Urinary bladder (tissue), 4 donors: ENCODE data around the gene CYBA. TPM values are rescaled to one million over a fixed set of nuclear protein-coding genes. Genes with fewer than 3 reads are reported as not detected.

Experiments
- DNase-seq: peaks from one replicate; pipeline ENCODE4 v3.0.0-alpha.2; 2015; ENCODE audit errors: extremely low spot score
- H3K27ac ChIP-seq: one replicate; pipeline ENCODE4 v1.5.1; 2013; ENCODE audit warnings: low read depth, mild to moderate bottlenecking, moderate library complexity
- H3K36me3 ChIP-seq: one replicate; pipeline ENCODE4 v1.6.1; 2013; ENCODE audit warnings: mild to moderate bottlenecking, moderate library complexity; ENCODE audit not compliant: insufficient read depth
- H3K4me1 ChIP-seq: one replicate; pipeline ENCODE4 v1.6.1; 2013; ENCODE audit warnings: mild to moderate bottlenecking, moderate library complexity; ENCODE audit not compliant: insufficient read depth
- H3K4me3 ChIP-seq: one replicate; pipeline ENCODE4 v1.5.1; 2013; ENCODE audit warnings: low read depth, low read length
- WGBS: extraction: QIAGEN DNeasy Blood & Tissue Kit; methylation state at CpG from one replicate; pipeline ENCODE4 v1.1.7; 2013; 5-methylcytosine and 5-hydroxymethylcytosine counted together
- polyA plus RNA-seq: library from polyadenylated mRNA; stranded (reverse); fragments of 200-250 nt; gene quantifications from one replicate; pipeline ENCODE4 v1.2.3, GENCODE V29; 2013
- total RNA-seq: library from RNA; depleted of rRNA; stranded (reverse); fragments of >200 nt; gene quantifications from one replicate; pipeline ENCODE4 v1.2.3, GENCODE V29; 2014
- donor health status: healthy with polysubstance abuse.
- donor health status: healthy.

The CYBA gene
- total and polyA plus RNA-seq, 2 donors = 90.4 to 145 TPM

GRCh38 chr16:88662843-88663606, 12.2 kb upstream of the CYBA start, which contains the start of gene MVD:
MVD (minus strand) TSS chr16:88663091; CDS start chr16:88663080, 11 bp downstream.
- DNase-seq = peak; percentile 92
- WGBS = under 1% methylated on average over 88 of the region's 88 CpGs

GRCh38 chr16:88662222-88662842, 11.5 kb upstream of the CYBA start:
- H3K36me3 ChIP-seq = no peaks in the 10 kb centered on the region
- WGBS = 1% methylated on average over 49 of the region's 49 CpGs
- H3K27ac ChIP-seq = peak overlapping the region; percentile 79
- H3K4me3 ChIP-seq = peak overlapping the region; percentile 92
- DNase-seq = no peak
- no peaks in the 10 kb centered on the region for H3K4me1 ChIP-seq

More at GRCh38 chr16:88662843-88663606, 12.2 kb upstream of the CYBA start, which contains the start of gene MVD:
- Histone ChIP-seq H3K27ac (peak within 1 kb of the TSS; percentile 86), H3K36me3 (no peaks in the 10 kb centered on the region), H3K4me1 (no peaks in the 10 kb centered on the region), H3K4me3 (peak within 1 kb of the TSS; percentile 92)

- H3K36me3 ChIP-seq = no peaks in the 10 kb centered on the region
- no peak for DNase-seq
- H3K4me1 ChIP-seq = no peaks in the 10 kb centered on the region
- no peak overlapping the region for H3K4me3 ChIP-seq
- H3K27ac ChIP-seq = no peak overlapping the region
- 77% methylated on average over 10 of the region's 10 CpGs for WGBS
These were observed 10.6 kb upstream of the CYBA start for GRCh38 chr16:88661468-88661867.

GRCh38 chr16:88659160-88659559, 8.3 kb upstream of the CYBA start:
- Histone ChIP-seq H3K4me3 (no peak overlapping the region), H3K4me1 (no peaks in the 10 kb centered on the region), H3K36me3 (no peaks in the 10 kb centered on the region), H3K27ac (no peak overlapping the region)
- no peak for DNase-seq
- WGBS = 94% methylated on average over 25 of the region's 25 CpGs

- 90% methylated on average over 15 of the region's 15 CpGs for WGBS
- no peaks in the 10 kb centered on the region for H3K36me3 ChIP-seq
- no peaks in the 10 kb centered on the region for H3K4me1 ChIP-seq
- no peak for DNase-seq
- no peak overlapping the region for H3K4me3 ChIP-seq
- H3K27ac ChIP-seq = no peak overlapping the region
These were observed 7.9 kb upstream of the CYBA start for GRCh38 chr16:88658714-88659113.

GRCh38 chr16:88657371-88657770, 6.5 kb upstream of the CYBA start:
- no peaks in the 10 kb centered on the region for H3K4me1 ChIP-seq
- no peak for DNase-seq
- no peak overlapping the region for H3K4me3 ChIP-seq
- no peaks in the 10 kb centered on the region for H3K36me3 ChIP-seq
- 90% methylated on average over 19 of the region's 19 CpGs for WGBS
- H3K27ac ChIP-seq = no peak overlapping the region

- no peaks in the 10 kb centered on the region for H3K36me3 ChIP-seq
- H3K4me3 ChIP-seq = no peak overlapping the region
- WGBS = 89% methylated on average over 25 of the region's 25 CpGs
- DNase-seq = no peak
- H3K27ac ChIP-seq = no peak overlapping the region
- H3K4me1 ChIP-seq = no peaks in the 10 kb centered on the region
These were observed 5.6 kb upstream of the CYBA start for GRCh38 chr16:88656291-88656980.

- Histone ChIP-seq H3K27ac (no peak overlapping the region), H3K4me3 (no peak overlapping the region), H3K36me3 (no peaks in the 10 kb centered on the region), H3K4me1 (no peaks in the 10 kb centered on the region)
- no peak for DNase-seq
- 93% methylated on average over 29 of the region's 29 CpGs for WGBS
These were observed 5.0 kb upstream of the CYBA start for GRCh38 chr16:88655733-88656281.

GRCh38 chr16:88655053-88655732, 4.3 kb upstream of the CYBA start:
- Histone ChIP-seq H3K36me3 (no peaks in the 10 kb centered on the region), H3K4me3 (no peak overlapping the region), H3K4me1 (no peaks in the 10 kb centered on the region), H3K27ac (no peak overlapping the region)
- WGBS = 96% methylated on average over 50 of the region's 50 CpGs
- no peak for DNase-seq

GRCh38 chr16:88654363-88655052, 3.7 kb upstream of the CYBA start:
- H3K27ac ChIP-seq = no peak overlapping the region
- H3K4me3 ChIP-seq = no peak overlapping the region
- no peak for DNase-seq
- H3K36me3 ChIP-seq = no peaks in the 10 kb centered on the region
- no peaks in the 10 kb centered on the region for H3K4me1 ChIP-seq
- WGBS = 88% methylated on average over 28 of the region's 28 CpGs

GRCh38 chr16:88653596-88654362, 2.9 kb upstream of the CYBA start:
- Histone ChIP-seq H3K27ac (no peak overlapping the region), H3K4me3 (no peak overlapping the region), H3K4me1 (no peaks in the 10 kb centered on the region), H3K36me3 (no peaks in the 10 kb centered on the region)
- 85% methylated on average over 32 of the region's 32 CpGs for WGBS
- DNase-seq = no peak

- Histone ChIP-seq H3K27ac (no peak overlapping the region), H3K4me1 (no peaks in the 10 kb centered on the region), H3K4me3 (no peak overlapping the region), H3K36me3 (no peaks in the 10 kb centered on the region)
- no peak for DNase-seq
- 91% methylated on average over 13 of the region's 13 CpGs for WGBS
These were observed 2.2 kb upstream of the CYBA start for GRCh38 chr16:88653101-88653500.
